GM15510 (cell line): ENCODE results near the gene C19orf44.

ENCODE experiments used
- POLR2A ChIP-seq: IDR thresholded peaks from 3 replicates; pipeline ENCODE4 v1.6.1; 2011; ENCODE audit warnings: borderline replicate concordance; ENCODE audit not compliant: insufficient read length; ENCODE audit errors: extremely low read depth

C19orf44 gene

DNA sequence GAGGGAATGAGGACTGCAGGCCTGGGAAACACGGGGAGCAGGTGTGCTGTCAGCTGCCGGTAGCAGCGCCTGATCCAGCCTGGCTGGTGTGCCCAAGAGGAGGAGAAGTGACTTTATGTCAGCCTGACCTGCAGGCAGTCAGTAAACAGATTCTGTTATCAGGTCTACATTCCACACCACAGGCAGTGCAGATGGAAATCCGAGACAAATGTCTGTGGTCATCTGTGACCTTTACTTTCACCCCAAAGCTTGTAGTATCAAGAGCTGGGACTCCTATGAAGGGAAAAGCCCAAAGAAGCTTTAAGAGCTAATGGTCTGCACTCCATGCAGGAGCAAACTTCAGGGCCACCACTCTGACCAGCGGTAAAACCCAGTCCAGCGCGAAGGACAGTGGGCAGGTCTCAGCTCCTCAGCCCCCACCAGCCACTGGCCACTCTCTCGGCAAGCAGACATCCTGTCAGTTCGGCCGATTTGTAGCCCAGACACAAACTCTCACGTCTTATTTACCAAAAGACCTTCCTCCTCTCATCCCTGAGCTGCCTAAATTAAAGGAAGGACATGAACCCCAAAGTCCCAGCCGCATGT lies 32.1 kb upstream of the C19orf44 start:
- no peak for TF ChIP-seq POLR2A

DNA sequence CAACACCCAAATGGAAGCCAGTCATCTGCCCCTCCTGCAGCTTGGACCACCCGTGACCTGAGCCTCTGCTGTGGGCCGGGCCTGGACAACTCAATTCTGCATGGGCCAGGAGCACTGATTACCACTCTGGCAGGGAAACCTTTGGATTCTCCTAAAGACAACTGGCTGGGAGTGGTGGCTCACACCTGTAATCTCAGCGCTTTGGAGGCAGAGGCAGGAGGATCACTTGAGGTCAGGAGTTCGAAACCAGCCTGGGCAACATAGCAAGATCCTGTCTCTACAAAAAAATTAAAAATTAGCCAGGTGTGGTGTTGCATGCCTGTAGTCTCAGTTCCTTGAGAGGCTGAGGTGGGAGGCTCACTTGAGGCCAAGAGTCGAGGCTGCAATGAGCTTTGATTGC lies 31.0 kb upstream of the C19orf44 start:
- no peak for TF ChIP-seq POLR2A

DNA sequence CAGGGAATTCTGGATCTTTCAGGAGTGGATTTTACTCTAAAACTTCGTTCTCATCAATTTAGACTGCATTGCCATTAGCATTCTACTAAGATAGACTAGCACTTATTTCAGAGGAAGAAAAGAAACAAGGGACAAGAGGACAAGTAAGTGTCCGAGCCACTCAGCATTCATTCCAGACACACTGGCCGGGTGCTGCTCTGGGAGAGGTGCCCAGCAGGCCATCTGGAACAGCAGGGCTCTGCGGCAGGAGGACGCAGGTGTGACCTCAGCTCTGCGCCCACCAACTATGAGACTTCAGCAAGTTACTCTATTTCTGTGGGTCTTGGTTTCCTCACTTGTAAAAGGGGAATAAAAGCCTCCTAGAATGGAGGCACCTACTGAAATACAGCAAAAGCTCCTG lies 28.6 kb upstream of the C19orf44 start:
- no peak for TF ChIP-seq POLR2A

DNA sequence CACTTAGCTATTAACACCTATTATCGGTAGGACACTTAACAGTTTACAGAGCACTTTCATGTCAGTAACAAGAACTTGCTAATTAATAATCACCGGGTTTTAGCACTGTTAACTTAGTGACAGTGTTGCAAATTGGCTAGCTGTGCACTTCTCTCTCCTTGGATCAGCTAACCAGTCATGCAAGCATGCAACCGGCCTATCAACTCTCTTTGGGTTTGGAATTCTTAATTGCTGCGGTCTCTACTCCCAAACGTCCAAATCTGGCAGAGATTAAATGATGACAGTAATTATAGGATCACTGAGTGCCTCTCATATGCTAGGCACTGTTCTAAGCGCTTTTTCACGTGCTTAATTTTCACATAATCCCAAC lies 25.7 kb upstream of the C19orf44 start:
- TF ChIP-seq POLR2A = no peak

DNA sequence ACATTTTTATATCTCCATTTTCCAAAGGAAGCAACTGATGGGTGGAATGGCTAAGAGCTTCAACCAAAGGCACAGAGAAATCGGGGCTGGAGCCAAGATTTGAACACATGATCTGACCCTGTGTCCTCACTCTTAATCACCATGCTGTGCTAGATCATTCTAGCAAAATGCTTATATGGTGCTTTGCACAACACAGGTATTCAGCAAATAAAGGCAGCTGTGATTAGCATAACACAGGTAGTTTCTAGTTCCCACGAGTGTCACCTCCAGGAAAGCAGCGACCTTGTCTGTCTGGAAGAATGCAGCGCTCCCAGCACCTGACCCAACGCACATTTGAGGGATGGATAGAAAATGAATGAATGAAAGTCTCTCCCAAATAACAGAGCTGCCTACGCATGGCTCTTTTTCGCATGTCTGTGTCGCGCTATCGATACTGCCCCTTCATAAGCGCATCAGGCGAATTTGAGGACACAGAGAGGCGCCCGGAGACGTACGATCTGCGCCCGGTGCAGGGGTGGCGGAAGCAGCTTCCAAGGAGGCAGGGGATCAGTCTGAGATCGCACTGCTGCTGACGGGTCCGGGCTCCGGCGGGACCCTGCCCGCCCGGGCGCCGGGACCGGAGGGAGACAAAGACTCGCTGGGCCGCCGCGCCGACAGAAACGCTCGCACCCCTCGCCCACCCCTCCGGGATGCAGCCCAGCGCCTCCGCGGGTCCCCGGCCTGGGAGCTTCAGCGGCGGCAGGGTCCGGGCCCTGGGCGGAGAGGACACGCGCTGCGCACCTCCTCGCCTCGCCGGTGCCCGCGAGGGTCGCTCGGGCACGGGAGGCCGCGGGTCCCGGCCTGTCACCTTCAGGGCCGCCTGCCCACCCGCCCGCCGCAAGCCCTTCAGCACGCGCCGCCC lies 25.0 kb upstream of the C19orf44 start:
- TF ChIP-seq POLR2A = no peak

DNA sequence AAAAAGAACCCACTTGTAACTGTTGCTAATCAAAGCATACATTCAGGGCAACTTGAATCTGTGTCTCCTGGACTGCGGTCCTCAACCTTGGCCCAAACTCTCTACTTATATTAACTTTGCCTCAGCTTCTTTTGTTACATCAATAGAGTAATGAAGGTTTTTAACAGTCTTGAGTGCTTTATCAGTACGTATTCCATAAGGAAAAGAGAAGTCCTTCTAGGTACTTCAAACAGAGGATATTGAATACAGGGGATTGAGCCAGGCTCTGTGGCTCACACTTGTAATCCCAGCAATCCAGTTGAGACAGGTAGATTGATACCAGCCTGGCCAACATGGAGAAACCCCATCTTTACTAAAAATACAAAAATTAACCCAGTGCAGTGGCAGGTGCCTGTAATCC lies 23.2 kb upstream of the C19orf44 start:
- no peak for TF ChIP-seq POLR2A

DNA sequence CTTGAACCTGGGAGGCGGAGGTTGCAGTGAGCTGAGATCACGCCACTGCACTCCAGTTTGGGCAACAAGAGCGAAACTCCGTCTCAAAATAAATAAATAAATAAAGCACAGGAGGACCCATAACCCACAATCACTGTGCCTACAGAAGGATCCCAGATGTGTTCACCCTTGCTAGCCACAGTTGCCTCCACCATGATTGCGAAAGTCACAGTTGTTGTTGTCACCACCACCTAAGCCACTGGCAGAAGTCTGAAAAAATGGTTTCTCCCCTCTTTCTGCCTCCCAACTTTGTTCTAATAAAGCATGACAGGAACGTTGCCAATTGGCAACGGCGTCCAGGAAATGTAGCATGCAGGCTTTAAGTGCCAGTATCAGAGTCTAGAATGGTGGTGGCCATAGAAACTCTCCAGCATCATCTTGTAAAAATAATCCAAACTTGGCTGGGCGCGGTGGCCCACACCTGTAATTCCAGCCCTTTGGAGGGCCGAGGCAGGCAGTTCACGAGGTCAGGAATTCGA lies 22.3 kb upstream of the C19orf44 start:
- TF ChIP-seq POLR2A = no peak

DNA sequence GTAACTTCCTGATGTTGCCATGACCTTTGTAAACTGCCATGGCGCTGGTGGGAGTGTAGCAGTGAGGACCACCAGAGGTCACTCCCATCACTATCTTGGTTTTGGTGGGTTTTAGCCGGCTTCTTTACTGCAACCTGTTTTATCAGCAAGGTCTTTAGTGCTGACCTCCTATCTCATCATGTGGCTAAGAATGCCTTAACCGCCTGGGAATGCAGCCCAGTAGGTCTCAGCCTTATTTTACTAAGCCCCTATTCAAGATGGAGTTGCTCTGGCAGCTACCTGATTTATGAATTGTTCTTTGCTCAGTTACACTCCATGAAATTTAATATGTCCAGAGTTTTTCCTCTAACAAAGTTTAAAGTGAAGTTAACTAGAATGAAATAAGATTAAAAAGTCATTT lies 19.8 kb upstream of the C19orf44 start:
- no peak for TF ChIP-seq POLR2A

DNA sequence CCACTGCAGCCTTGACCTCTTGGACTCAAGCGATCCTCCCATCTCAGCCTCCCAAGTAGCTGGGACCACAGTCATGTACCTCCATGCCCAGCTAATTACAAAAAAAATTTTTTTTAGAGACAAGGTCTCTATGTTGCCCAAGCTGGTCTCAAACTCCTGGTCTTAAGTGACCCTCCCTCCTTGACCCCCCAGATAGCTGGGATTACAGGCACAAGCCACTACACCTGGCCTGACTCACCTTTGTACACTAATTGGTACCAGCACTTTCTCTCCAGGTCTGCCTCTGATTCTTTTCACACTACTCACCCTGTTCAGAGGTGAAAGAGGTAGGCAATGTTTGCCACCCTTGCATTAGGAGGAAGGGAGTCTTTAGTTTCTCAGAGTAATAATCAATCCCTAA lies 18.9 kb upstream of the C19orf44 start:
- TF ChIP-seq POLR2A = no peak

DNA sequence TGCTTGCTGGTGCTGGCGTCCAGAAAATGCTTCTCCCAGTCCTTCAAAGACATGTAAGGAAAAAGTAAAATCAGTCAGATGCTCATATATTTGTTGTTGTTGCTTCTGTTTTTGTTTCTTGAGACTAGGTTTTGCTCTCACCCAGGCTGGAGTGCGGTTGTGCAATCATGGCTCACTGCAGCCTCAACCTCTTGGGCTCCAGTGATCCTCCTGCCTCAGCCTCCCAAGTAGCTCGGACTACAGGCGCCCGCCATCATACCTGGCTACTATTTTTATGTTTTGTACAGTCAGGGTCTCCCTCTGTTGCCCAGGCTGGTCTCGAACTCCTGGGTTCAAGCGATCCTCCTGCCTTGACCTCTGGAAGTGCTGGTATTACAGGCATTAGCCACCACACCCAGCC lies 13.4 kb upstream of the C19orf44 start:
- TF ChIP-seq POLR2A = no peak

DNA sequence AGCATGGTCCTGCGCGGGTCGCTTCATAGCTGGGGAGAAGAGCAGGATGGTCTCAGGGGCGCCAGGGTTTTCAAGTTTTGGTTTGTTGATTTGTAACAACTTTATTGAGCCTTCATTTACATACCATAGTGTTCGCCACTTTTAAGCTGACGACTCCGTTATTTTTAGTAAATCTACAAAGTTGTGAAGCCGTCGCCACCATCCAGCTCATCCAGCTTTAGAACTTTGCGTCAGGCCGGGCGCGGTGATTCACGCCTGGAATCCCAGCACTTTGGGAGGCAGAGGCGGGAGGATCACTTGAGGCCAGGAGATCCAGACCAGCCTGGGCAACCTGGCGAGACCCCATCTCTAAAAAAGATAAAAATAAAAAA lies 404 bp downstream of the C19orf44 start:
- TF ChIP-seq POLR2A = no peak

DNA sequence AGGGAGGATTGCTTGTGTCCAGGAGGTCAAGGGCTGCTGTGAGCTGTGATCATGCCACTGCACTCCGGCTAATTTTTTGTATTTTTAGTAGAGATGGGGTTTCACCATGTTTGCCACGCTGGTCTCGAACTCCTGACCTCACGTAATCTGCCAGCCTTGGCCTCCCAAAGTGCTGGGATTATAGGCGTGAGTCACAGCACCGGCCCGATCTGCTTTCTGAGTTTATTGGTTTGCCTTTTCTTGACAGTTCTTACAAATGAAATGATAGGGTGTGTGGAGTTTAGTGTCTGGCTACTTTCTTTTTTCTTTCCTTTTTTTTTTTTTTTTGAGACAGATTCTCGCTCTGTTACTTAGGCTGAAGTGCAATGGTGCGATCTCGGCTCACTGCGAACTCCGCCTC lies 848 bp downstream of the C19orf44 start:
- TF ChIP-seq POLR2A = no peak

DNA sequence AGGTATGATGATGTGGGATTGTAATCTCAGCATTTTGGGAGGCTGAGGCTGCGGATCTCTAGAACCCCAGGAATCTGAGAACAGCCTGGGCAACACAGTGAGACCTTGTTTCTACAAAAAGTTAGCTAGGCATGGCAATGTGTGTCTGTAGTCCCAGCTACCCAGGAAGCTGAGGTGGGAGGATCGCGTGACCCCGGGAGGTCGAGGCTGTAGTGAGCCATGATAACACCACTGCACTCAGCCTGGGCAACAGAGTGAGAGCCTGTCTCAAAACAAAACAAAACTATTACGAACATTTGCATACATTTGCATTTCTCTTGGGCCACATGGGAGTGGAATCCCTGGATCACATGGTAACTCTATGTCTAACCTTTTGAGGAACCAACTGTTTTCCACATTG lies 1.6 kb downstream of the C19orf44 start:
- TF ChIP-seq POLR2A = no peak

DNA sequence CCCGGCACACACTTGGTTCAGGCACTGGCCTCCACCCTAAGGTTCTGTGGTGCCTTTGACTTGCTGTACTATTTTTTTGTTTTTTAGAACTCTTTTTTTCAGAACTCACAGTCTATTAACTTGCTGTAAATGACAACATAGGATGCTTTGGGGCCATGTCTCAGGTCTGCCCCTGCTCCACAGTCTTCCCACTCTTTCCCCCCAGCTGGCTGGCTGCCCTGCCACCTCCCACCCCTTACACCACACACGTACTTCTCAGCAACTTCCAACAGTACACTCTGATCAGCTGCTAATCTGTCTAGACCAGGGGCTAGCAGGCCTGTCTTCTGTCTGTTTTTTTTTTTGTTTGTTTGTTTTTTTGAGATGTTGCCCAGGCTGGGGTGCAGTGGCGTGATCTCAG lies 8.1 kb downstream of the C19orf44 start:
- no peak for TF ChIP-seq POLR2A

DNA sequence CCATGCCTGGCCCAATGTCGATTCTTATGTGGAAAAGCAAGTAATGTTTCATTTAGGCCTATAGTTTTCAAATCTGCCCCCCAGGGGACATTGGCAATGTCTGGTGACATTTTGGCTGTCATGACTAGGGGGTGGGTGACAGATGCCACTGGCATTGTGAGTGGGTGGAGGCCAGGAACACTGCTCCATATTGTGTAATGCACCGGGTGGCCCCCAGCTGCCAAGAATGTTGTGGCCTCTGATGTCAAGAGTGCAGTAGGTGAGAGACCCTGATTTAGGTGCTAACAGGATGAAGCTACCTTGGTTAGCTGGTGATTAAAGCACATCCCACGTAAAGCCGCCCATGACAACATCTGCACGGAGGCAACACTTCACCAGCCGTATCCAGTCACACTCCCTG lies 10.8 kb downstream of the C19orf44 start:
- no peak for TF ChIP-seq POLR2A

DNA sequence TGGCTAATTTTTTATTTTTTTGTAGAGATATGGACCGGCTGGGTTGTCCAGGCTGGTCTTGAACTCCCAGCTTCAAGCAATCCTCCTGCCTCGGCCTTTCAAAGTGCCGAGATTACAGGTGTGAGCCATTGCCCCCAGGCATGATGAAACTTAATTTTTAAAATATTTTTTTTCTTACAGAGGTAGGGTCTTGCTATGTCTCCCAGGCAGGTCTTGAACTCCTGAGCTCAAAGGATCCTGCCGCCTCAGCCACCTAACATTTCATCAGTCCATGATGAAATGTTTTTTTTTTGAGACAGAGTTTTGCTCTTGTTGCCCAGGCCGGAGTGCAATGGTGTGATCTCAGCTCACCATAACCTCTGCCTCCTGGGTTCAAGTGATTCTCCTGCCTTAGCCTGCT lies 12.4 kb downstream of the C19orf44 start:
- TF ChIP-seq POLR2A = no peak
